ENCODE results near the gene TRMT112. TPM values are rescaled to one million over a fixed set of nuclear protein-coding genes. Genes with fewer than 3 reads are reported as not detected.

The TRMT112 gene
- total RNA-seq, 2 experiments from 2014 or later, result 205 to 322 TPM

DNA sequence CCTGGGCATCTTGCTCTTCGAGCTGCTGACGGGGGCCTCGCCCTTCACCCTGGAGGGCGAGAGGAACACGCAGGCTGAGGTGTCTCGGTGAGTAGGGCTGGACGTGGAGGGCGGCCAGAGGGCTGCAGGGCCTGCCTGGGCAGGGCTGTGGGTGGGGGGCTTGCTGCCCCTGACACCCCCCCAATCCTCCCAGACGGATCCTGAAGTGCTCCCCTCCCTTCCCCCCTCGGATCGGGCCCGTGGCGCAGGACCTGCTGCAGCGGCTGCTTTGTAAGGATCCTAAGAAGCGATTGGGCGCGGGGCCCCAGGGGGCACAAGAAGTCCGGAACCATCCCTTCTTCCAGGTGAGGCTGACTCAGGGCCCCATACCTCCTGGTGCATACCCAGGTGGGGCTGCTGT, 44.3 kb upstream of the TRMT112 start:
- H3K27ac ChIP-seq (ENCODE audit: low read depth, low read length, poor library complexity, severe bottlenecking), result no peak overlapping the region
- H2AFZ ChIP-seq (ENCODE audit: low read length), result no peak overlapping the region
- peaks cover 41% of the 10 kb centered on the region for H3K36me3 ChIP-seq (ENCODE audit: insufficient read depth, low read length)
- BruUV-seq (replicated peaks), result no TSS peak
- TF ChIP-seq EZH2phosphoT487 (IDR thresholded peaks at IDR 0.05; ENCODE audit: borderline replicate concordance, low read depth, low read length), result no peak
- TF ChIP-seq, protein P1, sequence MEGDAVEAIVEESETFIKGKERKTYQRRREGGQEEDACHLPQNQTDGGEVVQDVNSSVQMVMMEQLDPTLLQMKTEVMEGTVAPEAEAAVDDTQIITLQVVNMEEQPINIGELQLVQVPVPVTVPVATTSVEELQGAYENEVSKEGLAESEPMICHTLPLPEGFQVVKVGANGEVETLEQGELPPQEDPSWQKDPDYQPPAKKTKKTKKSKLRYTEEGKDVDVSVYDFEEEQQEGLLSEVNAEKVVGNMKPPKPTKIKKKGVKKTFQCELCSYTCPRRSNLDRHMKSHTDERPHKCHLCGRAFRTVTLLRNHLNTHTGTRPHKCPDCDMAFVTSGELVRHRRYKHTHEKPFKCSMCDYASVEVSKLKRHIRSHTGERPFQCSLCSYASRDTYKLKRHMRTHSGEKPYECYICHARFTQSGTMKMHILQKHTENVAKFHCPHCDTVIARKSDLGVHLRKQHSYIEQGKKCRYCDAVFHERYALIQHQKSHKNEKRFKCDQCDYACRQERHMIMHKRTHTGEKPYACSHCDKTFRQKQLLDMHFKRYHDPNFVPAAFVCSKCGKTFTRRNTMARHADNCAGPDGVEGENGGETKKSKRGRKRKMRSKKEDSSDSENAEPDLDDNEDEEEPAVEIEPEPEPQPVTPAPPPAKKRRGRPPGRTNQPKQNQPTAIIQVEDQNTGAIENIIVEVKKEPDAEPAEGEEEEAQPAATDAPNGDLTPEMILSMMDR (conservative IDR thresholded peaks at IDR 0.05; ENCODE audit: low read length), result no peak
- intact Hi-C loops (cut with micrococcal nuclease; ENCODE audit: unreplicated experiment), result no loop called here
- no peaks in the 10 kb centered on the region for H3K9me2 ChIP-seq (ENCODE audit: insufficient read depth, low read length)
- no peak overlapping the region for H3K4me3 ChIP-seq (ENCODE audit: low read depth, low read length, poor library complexity, severe bottlenecking)
- H3K4me2 ChIP-seq (ENCODE audit: low read length), result no peak overlapping the region
- CTCF ChIA-PET (ENCODE audit: unreplicated experiment), result no interaction called here
- POLR2A ChIA-PET, result no interaction called here
- H4K20me1 ChIP-seq (ENCODE audit: insufficient read depth, low read length), result no peaks in the 10 kb centered on the region
- no peak for DNase-seq (ENCODE audit: low spot score)
- H3K9me3 ChIP-seq (ENCODE audit: low read length), result no peaks in the 10 kb centered on the region
- peaks cover 36% of the 10 kb centered on the region for H3K4me1 ChIP-seq (ENCODE audit: insufficient read depth, low read length, poor library complexity, severe bottlenecking)
- H3K79me2 ChIP-seq (ENCODE audit: insufficient read depth, low read depth, low read length), result no peaks in the 10 kb centered on the region

DNA sequence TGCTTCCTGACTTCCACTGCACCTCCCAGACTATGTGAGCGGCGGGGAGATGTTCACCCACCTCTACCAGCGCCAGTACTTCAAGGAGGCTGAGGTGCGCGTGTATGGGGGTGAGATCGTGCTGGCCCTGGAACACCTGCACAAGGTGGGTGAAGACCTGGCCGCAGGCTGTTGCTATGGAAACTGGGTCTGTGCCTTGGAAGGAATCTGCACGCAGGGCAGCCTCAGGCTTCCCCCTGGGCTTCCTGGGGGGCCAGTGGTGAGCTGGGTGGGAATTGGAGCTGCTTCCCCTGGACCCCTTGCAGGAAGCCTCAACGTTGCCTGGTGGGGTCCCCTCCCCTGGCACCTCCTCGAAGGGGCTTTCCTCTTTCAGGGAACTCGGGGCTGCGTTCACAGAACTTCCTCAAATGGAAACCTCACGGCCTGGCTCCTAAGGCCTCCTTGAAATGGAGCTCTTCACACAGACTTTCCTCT, 43.1 kb upstream of the TRMT112 start:
- TF ChIP-seq, protein P1 (conservative IDR thresholded peaks at IDR 0.05; ENCODE audit: low read length), result no peak
- TF ChIP-seq EZH2phosphoT487 (IDR thresholded peaks at IDR 0.05; ENCODE audit: borderline replicate concordance, low read depth, low read length), result no peak
- H3K79me2 ChIP-seq (ENCODE audit: insufficient read depth, low read depth, low read length), result no peaks in the 10 kb centered on the region
- intact Hi-C loops (cut with micrococcal nuclease; ENCODE audit: unreplicated experiment), result no loop called here
- DNase-seq (ENCODE audit: low spot score), result no peak
- no peaks in the 10 kb centered on the region for H4K20me1 ChIP-seq (ENCODE audit: insufficient read depth, low read length)
- BruUV-seq (replicated peaks), result no TSS peak
- no peak overlapping the region for H2AFZ ChIP-seq (ENCODE audit: low read length)
- no peak overlapping the region for H3K27ac ChIP-seq (ENCODE audit: low read depth, low read length, poor library complexity, severe bottlenecking)
- H3K36me3 ChIP-seq (ENCODE audit: insufficient read depth, low read length), result peaks cover 34% of the 10 kb centered on the region
- peaks cover 37% of the 10 kb centered on the region for H3K4me1 ChIP-seq (ENCODE audit: insufficient read depth, low read length, poor library complexity, severe bottlenecking)
- H3K9me2 ChIP-seq (ENCODE audit: insufficient read depth, low read length), result no peaks in the 10 kb centered on the region
- H3K9me3 ChIP-seq (ENCODE audit: low read length), result no peaks in the 10 kb centered on the region
- ChIA-PET CTCF (ENCODE audit: unreplicated experiment) (no interaction called here), POLR2A (interaction anchor here (0.8 kb wide), 1 partner anchor 43 kb away, joined by 4 read pairs; the partner anchor contains the start of gene PRDX5)
- H3K4me3 ChIP-seq (ENCODE audit: low read depth, low read length, poor library complexity, severe bottlenecking), result no peak overlapping the region
- H3K4me2 ChIP-seq (ENCODE audit: low read length), result peak overlapping the region; percentile 99; the same call in 1 of the 2 replicates

DNA sequence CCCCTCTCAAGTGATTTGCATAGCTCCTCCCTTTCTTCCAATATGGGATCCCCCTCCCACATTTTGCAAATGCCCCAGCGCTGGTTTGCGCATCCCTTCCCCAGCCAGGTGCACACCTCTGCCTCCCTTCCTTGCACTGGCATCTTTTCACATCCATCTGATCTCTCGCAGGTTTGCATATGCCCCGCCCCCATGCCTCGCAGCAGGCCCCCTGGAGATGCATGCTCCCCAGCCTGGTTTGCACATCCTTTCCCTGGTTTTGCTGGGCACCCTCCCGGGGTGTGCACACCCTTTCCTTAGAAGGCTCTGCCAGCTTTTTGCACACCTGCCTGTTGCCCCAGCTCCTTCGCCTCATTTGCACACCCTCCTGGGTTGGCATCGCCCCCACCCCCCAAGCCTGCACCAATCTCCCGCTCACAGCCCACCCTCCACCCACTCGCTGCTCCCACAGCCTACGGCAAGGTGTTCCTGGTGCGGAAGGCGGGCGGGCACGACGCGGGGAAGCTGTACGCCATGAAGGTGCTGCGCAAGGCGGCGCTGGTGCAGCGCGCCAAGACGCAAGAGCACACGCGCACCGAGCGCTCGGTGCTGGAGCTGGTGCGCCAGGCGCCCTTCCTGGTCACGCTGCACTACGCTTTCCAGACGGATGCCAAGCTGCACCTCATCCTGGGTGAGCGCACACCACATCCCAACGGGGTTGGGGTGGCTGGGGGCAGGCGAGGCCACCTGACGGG, 42.5 kb upstream of the TRMT112 start:
- Histone ChIP-seq H3K36me3 (ENCODE audit: insufficient read depth, low read length) (peaks cover 33% of the 10 kb centered on the region; the same call in 1 of the 2 replicates), H3K4me3 (ENCODE audit: low read depth, low read length, poor library complexity, severe bottlenecking) (peak overlapping the region; percentile 90), H3K9me2 (ENCODE audit: insufficient read depth, low read length) (no peaks in the 10 kb centered on the region), H4K20me1 (ENCODE audit: insufficient read depth, low read length) (no peaks in the 10 kb centered on the region), H3K9me3 (ENCODE audit: low read length) (no peaks in the 10 kb centered on the region), H3K4me2 (ENCODE audit: low read length) (peak overlapping the region; percentile 99), H3K27ac (ENCODE audit: low read depth, low read length, poor library complexity, severe bottlenecking) (no peak overlapping the region), H2AFZ (ENCODE audit: low read length) (peak overlapping the region; percentile 86; the same call in 1 of the 2 replicates), H3K79me2 (ENCODE audit: insufficient read depth, low read depth, low read length) (no peaks in the 10 kb centered on the region), H3K4me1 (ENCODE audit: insufficient read depth, low read length, poor library complexity, severe bottlenecking) (peaks cover 44% of the 10 kb centered on the region)
- no TSS peak for BruUV-seq (replicated peaks)
- intact Hi-C loops (cut with micrococcal nuclease; ENCODE audit: unreplicated experiment), result no loop called here
- TF ChIP-seq, protein P1 (conservative IDR thresholded peaks at IDR 0.05; ENCODE audit: low read length), result no peak
- TF ChIP-seq EZH2phosphoT487 (IDR thresholded peaks at IDR 0.05; ENCODE audit: borderline replicate concordance, low read depth, low read length), result no peak
- ChIA-PET CTCF (ENCODE audit: unreplicated experiment) (interaction anchor here (0.5 to 0.6 kb wide), 2 partner anchors 19 to 89 kb away, joined by 3 to 5 read pairs; no protein-coding TSS in a partner anchor), POLR2A (interaction anchor here (0.5 to 0.8 kb wide), 3 partner anchors 42 to 83 kb away, joined by 3 to 4 read pairs (median 3); partner anchors contain the start of genes PRDX5 and TRMT112)
- peak; percentile 49 for DNase-seq (ENCODE audit: low spot score)

Data from OCI-LY7 (cell line).